AG09319 (cell line): Measurements from ENCODE around the gene EXTL1.

Experiments
- DNase-seq: peaks from one replicate; pipeline ENCODE4 v3.0.0-alpha.2; 2010; ENCODE audit warnings: low read depth; ENCODE audit errors: extremely low read depth
- CTCF ChIP-seq: IDR thresholded peaks from 2 replicates; pipeline ENCODE4 v1.5.1; 2011; ENCODE audit warnings: low read depth, mild to moderate bottlenecking, inconsistent platforms, low read length, moderate library complexity

Gene EXTL1

GRCh38 chr1:26055041-26055440, 33.5 kb downstream of the EXTL1 start:
- DNase-seq, result no peak
- no peak for TF ChIP-seq CTCF

GRCh38 chr1:26057189-26057588, 35.6 kb downstream of the EXTL1 start:
- no peak for TF ChIP-seq CTCF
- no peak for DNase-seq

GRCh38 chr1:26058052-26058595, 36.5 kb downstream of the EXTL1 start:
- TF ChIP-seq CTCF, result no peak
- no peak for DNase-seq

- no peak for DNase-seq
- no peak for TF ChIP-seq CTCF
These were observed 38.3 kb downstream of the EXTL1 start for GRCh38 chr1:26059906-26060305.

- DNase-seq, result no peak
- TF ChIP-seq CTCF, result no peak
These were observed 39.4 kb downstream of the EXTL1 start for GRCh38 chr1:26060832-26061574.

- no peak for TF ChIP-seq CTCF
- no peak for DNase-seq
These were observed 43.0 kb downstream of the EXTL1 start for GRCh38 chr1:26064553-26064952.

- no peak for TF ChIP-seq CTCF
- no peak for DNase-seq
These were observed 44.6 kb downstream of the EXTL1 start for GRCh38 chr1:26066160-26066559.
